Fibroblast of the aortic adventitia (primary cell): ENCODE results near the gene FARP1. TPM values are rescaled to one million over a fixed set of nuclear protein-coding genes. Genes with fewer than 3 reads are reported as not detected.
"Not testable (repeated sequence)": the region's sequence is repeated elsewhere in the genome, so short reads cannot be mapped to it uniquely, and the experiment has no call there.

Source experiments
- DNase-seq: peaks from one replicate; pipeline ENCODE4 v3.0.0-alpha.2; 2010; ENCODE audit warnings: low read depth
- H3K4me3 ChIP-seq: 2 replicates; pipeline ENCODE4 v1.5.1; 2011; ENCODE audit warnings: low read depth, mild to moderate bottlenecking, control low read depth, low read length, moderate library complexity
- total RNA-seq: library from RNA; depleted of rRNA; stranded (reverse); fragments of >200 nt; gene quantifications from 2 replicates; pipeline ENCODE4 v1.2.3, GENCODE V29; 2012; ENCODE audit warnings: low replicate concordance
- TF ChIP-seq, protein P1 (sequence below): IDR thresholded peaks from 2 replicates; pipeline ENCODE4 v1.5.1; 2011; ENCODE audit warnings: mild to moderate bottlenecking, low read length, control low read depth, inconsistent platforms; ENCODE audit not compliant: insufficient read depth

FARP1 gene
- total RNA-seq, 1 donor = 16.2 TPM

DNA sequence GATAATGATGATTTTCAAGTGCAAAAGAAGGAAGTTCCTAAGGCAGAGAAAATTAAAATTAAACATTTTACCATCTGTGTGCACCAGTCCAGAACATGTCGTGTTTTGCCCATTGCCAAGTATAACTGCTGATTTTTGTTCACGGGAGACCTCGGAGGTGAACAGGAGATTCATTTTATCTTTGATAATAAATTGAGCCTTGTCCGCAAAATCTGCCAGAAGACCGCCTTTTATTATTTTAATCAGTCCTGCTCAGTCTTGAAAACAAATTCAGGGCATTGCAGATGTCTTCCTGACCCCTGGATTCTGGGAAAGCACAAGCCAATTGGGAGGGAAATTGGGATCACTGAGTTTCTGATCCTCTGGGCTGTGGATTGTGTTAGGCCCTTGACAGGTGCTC, 268.1 kb downstream of the FARP1 start:
- TF ChIP-seq, protein P1, sequence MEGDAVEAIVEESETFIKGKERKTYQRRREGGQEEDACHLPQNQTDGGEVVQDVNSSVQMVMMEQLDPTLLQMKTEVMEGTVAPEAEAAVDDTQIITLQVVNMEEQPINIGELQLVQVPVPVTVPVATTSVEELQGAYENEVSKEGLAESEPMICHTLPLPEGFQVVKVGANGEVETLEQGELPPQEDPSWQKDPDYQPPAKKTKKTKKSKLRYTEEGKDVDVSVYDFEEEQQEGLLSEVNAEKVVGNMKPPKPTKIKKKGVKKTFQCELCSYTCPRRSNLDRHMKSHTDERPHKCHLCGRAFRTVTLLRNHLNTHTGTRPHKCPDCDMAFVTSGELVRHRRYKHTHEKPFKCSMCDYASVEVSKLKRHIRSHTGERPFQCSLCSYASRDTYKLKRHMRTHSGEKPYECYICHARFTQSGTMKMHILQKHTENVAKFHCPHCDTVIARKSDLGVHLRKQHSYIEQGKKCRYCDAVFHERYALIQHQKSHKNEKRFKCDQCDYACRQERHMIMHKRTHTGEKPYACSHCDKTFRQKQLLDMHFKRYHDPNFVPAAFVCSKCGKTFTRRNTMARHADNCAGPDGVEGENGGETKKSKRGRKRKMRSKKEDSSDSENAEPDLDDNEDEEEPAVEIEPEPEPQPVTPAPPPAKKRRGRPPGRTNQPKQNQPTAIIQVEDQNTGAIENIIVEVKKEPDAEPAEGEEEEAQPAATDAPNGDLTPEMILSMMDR = no peak

DNA sequence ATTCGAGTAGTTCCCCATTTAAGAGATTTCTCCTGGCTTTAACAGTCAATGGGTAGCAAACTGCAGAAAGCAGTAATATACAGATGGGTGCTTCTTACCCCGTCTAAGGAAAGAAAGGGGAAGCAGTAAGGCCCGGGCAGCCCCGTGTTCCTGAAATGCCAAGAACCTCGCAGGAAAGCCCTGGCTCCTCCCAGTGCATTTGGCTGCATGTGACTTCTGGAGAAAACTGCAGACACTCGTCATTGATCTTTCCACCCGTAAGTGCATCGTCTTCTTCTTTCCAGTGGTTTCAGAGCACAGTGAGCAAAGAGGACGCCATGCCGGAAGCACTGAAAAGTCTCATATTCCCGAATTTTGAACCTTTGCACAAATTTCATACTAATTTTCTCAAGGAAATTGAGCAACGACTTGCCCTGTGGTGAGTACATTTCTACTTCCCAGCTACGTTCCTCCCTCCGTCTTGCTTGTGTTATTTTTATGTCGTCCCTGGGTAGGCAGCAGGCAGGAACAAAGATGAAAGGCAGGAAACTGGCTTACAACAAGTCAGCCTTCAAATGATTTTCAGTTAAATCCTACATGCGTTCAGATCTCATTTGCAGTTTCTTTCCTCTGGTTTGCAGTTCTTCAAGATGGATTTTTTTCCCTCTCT, 268.8 kb downstream of the FARP1 start:
- peak; percentile 4 for DNase-seq
- H3K4me3 ChIP-seq = no peak overlapping the region
- TF ChIP-seq, protein P1 = no peak

More for the DNA sequence above, 268.1 kb downstream of the FARP1 start:
- no peak overlapping the region for H3K4me3 ChIP-seq
- DNase-seq = no peak

DNA sequence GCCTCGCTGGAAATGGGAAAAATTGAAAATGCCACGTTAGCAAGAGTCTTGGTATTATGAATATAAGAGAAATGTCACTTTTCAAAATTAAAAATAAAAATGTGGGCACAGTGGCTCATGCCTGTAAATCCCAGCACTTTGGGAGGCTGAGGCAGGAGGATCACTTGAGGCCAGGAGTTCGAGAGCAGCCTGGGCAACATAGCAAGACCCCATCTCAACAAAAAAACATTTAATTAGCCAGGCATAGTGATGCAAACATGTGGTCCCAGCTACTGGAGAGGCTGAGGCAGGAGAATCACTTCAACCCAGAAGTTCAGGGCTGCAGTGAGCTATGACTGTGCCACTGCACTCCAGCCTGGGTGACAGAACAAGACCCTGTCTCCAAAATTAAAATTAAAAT, 270.4 kb downstream of the FARP1 start:
- not testable (repeated sequence) for H3K4me3 ChIP-seq, DNase-seq

DNA sequence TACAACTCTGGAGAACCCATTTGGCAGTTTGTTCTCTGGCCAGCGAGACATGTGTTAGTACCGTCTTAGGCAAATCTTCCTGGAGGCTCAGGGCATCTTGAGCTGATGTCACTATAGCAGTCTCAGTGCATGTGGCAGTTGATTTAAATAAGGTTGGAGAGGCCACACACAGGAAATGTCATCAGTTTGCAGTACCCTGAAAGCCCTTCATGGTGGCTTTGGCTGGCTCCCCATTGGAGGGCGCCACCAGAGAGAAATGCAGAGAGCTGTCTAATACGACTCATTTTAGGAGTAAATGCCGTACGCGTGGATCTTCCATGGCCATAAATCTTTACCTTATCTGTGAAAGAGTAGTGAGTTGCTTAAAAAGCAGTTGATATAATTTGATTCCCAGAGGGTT, 270.9 kb downstream of the FARP1 start:
- no peak for DNase-seq
- TF ChIP-seq, protein P1 = no peak
- no peak overlapping the region for H3K4me3 ChIP-seq

DNA sequence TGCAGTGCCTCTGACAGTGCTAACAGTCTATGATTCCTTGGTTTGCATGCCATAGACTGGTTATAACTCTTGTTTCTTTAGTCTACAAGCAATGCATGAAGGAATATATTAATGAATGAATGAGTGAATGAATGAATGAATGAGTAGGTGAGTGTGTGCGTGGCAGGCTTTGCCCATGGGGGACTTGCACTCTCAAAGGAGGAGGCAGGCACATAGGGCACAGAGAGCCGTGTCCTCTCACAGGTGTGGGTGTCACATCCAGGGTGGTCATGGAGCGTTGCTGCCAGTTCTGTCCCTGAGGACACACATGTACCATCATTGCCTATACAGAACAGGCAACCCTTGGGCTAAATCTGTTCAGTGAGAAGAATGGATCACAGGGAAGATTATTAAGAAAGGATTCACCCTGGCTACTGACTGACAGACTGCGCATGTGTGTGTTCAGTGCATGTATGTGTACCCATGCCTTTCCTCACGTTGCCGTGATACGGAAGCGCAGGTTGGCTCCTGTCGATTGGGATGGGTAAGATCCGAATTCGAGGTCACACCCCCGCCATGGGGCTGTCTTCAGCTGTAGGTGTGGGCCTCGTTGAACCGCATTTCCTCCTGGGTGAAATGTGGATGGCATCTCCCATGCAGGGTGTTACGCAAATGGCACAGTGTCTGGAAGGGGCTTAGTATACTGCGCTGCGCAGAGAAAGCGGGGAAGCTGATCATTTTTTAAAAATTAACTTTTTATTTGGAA, 272.6 kb downstream of the FARP1 start:
- TF ChIP-seq, protein P1 = no peak
- no peak for DNase-seq
- no peak overlapping the region for H3K4me3 ChIP-seq

DNA sequence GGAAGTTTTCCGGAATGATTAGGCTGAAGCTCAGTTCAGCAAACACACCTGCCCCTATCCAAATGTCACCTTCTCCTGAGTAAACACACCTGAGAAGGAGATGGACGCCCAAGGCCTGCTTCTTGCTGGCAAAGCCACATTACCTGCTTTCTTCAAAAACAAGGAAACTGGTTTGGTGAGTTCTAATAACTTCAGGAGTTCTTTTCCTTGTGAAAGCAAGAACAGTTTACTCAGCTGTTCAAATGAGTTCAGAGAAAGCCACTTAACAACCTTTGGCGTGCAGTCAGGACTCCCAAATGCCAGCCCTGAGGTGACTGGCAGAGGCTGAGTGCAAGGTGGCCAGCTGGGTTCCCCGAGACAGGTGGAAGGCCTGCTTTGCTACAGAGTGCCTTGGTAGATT, 273.5 kb downstream of the FARP1 start:
- no peak for DNase-seq
- H3K4me3 ChIP-seq = no peak overlapping the region
- TF ChIP-seq, protein P1 = no peak

DNA sequence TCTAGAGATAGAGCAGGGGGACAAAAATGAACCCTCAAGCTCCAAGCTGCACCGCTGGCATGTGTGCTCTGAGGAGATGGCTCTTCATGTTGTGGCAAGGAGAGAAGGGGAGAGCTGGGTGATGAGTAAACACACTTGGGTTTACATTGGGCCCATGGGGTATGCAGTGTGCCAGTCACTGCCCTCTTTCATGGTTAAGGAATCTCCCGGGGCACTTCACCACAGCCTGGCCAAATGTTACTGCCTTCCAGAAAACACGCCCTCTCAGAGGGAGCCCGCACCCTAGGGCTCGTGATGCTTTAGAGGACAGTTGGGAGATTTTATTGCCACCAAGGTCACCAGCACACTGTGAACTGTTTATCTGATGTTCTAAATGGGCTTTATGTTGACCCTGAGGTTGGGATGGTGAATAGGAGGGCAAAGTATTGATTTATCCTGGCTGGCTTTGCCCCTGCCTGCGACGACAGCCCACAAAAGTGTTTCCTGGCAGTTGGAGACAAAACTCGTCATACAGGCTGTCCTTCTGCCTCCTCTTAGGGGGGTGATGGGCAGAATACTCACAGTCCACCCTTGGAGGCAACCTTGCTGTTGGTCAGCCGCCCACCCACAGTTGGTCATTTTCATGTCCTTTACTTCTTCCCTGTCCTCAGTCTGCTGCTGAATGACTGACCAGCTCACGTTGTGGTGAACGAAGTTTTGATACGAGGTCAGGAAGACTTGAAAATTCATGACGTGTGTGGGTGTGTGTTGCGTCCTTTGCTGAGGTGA, 277.1 kb downstream of the FARP1 start:
- no peak for DNase-seq
- no peak overlapping the region for H3K4me3 ChIP-seq
- TF ChIP-seq, protein P1 = no peak
